Common myeloid progenitor, CD34-positive (primary cell): Measurements from ENCODE around the gene NXPH3.
"Not testable (repeated sequence)": the region's sequence is repeated elsewhere in the genome, so short reads cannot be mapped to it uniquely, and the experiment has no call there.

Experiments used
- CTCF ChIA-PET: fragments of 350-600 bp; sonication (Branson Sonifier 250); formaldehyde crosslinking; loops from one replicate; lab custom pipeline; 2021; ENCODE audit warnings: antibody characterized with exemption; lab: Charles Lee
- POLR2A ChIA-PET: fragments of 350-600 bp; sonication (Branson Sonifier 250); formaldehyde crosslinking; loops from one replicate; lab custom pipeline; 2021; ENCODE audit warnings: antibody characterized with exemption; lab: Charles Lee
- DNase-seq, 3 donors: peaks; one replicate each; pipeline versions ENCODE4 v3.0.0 to v3.0.0-alpha.2; 2013
- H3K27ac ChIP-seq, 2 experiments: 1 replicate in 1 of 2; 2 replicates in 1 of 2; pipeline ENCODE4 v1.7.0; 2013; ENCODE audit warnings: inconsistent platforms in 2 of 2, low read length in 2 of 2, mild to moderate bottlenecking in 2 of 2, low read depth in 1 of 2, moderate library complexity in 1 of 2; ENCODE audit not compliant: severe bottlenecking in 2 of 2, insufficient read depth in 1 of 2, poor library complexity in 1 of 2
- H3K27me3 ChIP-seq, 5 experiments: replicated peaks in 2 of 5; 1 replicate in 3 of 5; 2 replicates in 2 of 5; pipeline versions ENCODE4 v1.6.1 to v1.7.0; 2013; ENCODE audit warnings: low read length in 4 of 5, mild to moderate bottlenecking in 2 of 5, moderate library complexity in 2 of 5, inconsistent platforms in 1 of 5; ENCODE audit not compliant: insufficient read depth in 5 of 5, control insufficient read depth in 4 of 5
- H3K36me3 ChIP-seq, 4 experiments: 1 replicate in 2 of 4; 2 replicates in 2 of 4; pipeline versions ENCODE4 v1.6.1 to v1.7.0; 2013; ENCODE audit warnings: low read length in 3 of 4, control low read depth in 1 of 4, mild to moderate bottlenecking in 1 of 4; ENCODE audit not compliant: control insufficient read depth in 4 of 4, insufficient read depth in 4 of 4
- H3K4me1 ChIP-seq, 4 experiments: 1 replicate in 3 of 4; 2 replicates in 1 of 4; pipeline versions ENCODE4 v1.6.1 to v1.7.1; 2013; ENCODE audit warnings: low read length in 3 of 4, mild to moderate bottlenecking in 3 of 4, control low read depth in 1 of 4, inconsistent platforms in 1 of 4, moderate library complexity in 1 of 4; ENCODE audit not compliant: control insufficient read depth in 4 of 4, insufficient read depth in 4 of 4; ENCODE audit errors: control extremely low read depth in 1 of 4
- H3K4me3 ChIP-seq, 7 experiments: 1 replicate in 4 of 7; 2 replicates in 3 of 7; pipeline versions ENCODE4 v1.5.1 to v1.7.0; 2013; ENCODE audit warnings: mild to moderate bottlenecking in 7 of 7, low read length in 6 of 7, moderate library complexity in 6 of 7, inconsistent platforms in 2 of 7, low read depth in 2 of 7, control low read depth in 1 of 7; ENCODE audit not compliant: insufficient read depth in 4 of 7, control insufficient read depth in 1 of 7; ENCODE audit errors: extremely low read depth in 1 of 7
- H3K9me3 ChIP-seq, 5 experiments: 1 replicate in 4 of 5; 2 replicates in 1 of 5; pipeline versions ENCODE4 v1.6.1 to v1.7.1; 2013; ENCODE audit warnings: low read length in 4 of 5, mild to moderate bottlenecking in 2 of 5, inconsistent platforms in 1 of 5, low read depth in 1 of 5, moderate library complexity in 1 of 5; ENCODE audit not compliant: control insufficient read depth in 4 of 5, insufficient read depth in 2 of 5; ENCODE audit errors: control extremely low read depth in 1 of 5
- WGBS: methylation state at CpG from one replicate; pipeline ENCODE4 v1.1.5; 2013; ENCODE audit not compliant: insufficient coverage; 5-methylcytosine and 5-hydroxymethylcytosine counted together

NXPH3 gene

GRCh38 chr17:49565948-49566491, 9.7 kb upstream of the NXPH3 start:
- POLR2A ChIA-PET = no interaction called here
- H3K27me3 ChIP-seq = peaks cover 0 to 4% (median 3%) of the 10 kb centered on the region in 5 experiments
- peak overlapping the region in 3 of 7 experiments; percentile 2 to 55 (median 26) for H3K4me3 ChIP-seq
- H3K4me1 ChIP-seq = peaks cover 0 to 30% (median 23%) of the 10 kb centered on the region in 4 experiments
- DNase-seq = peak in 2 of 3 donors; percentile 65 to 72
- no peaks in the 10 kb centered on the region for H3K36me3 ChIP-seq
- CTCF ChIA-PET = interaction anchor here (0.8 to 4.7 kb wide), 11 partner anchors 9 to 432 kb away, joined by 3 to 48 read pairs (median 5); no protein-coding TSS in a partner anchor
- peaks cover 0 to 5% (median 0%) of the 10 kb centered on the region in 5 experiments for H3K9me3 ChIP-seq
- H3K27ac ChIP-seq = no peak overlapping the region
- 26% methylated on average over 6 of the region's 14 CpGs for WGBS

GRCh38 chr17:49566668-49567071, 9.0 kb upstream of the NXPH3 start:
- no peak overlapping the region for H3K27ac ChIP-seq
- POLR2A ChIA-PET = no interaction called here
- peaks cover 0 to 30% (median 23%) of the 10 kb centered on the region in 4 experiments for H3K4me1 ChIP-seq
- DNase-seq = no peak
- peaks cover 0 to 10% (median 3%) of the 10 kb centered on the region in 5 experiments for H3K27me3 ChIP-seq
- no peaks in the 10 kb centered on the region for H3K36me3 ChIP-seq
- WGBS = 89% methylated on average over 4 of the region's 5 CpGs
- no peaks in the 10 kb centered on the region for H3K9me3 ChIP-seq
- H3K4me3 ChIP-seq = no peak overlapping the region
- CTCF ChIA-PET = interaction anchor here (1.1 to 4.7 kb wide), 7 partner anchors 10 to 159 kb away, joined by 3 to 48 read pairs (median 12); no protein-coding TSS in a partner anchor

GRCh38 chr17:49567104-49567521, 8.6 kb upstream of the NXPH3 start:
- Histone ChIP-seq H3K36me3 (no peaks in the 10 kb centered on the region), H3K27ac (no peak overlapping the region), H3K4me1 (peaks cover 0 to 30% (median 23%) of the 10 kb centered on the region in 4 experiments), H3K9me3 (no peaks in the 10 kb centered on the region), H3K4me3 (no peak overlapping the region), H3K27me3 (peaks cover 0 to 10% (median 4%) of the 10 kb centered on the region in 5 experiments)
- ChIA-PET CTCF (interaction anchor here (0.6 to 4.7 kb wide), 17 partner anchors 8 to 430 kb away, joined by 3 to 48 read pairs (median 4); partner anchors contain the start of gene TAC4), POLR2A (interaction anchor here (0.6 to 1.6 kb wide), 2 partner anchors 137 to 390 kb away, joined by 3 to 5 read pairs; no protein-coding TSS in a partner anchor)
- WGBS = 92% methylated on average over 9 of the region's 9 CpGs
- no peak for DNase-seq

GRCh38 chr17:49567871-49568694, 7.6 kb upstream of the NXPH3 start:
- peaks cover 0 to 30% (median 23%) of the 10 kb centered on the region in 4 experiments for H3K4me1 ChIP-seq

GRCh38 chr17:49568695-49569047, 7.0 kb upstream of the NXPH3 start:
- CTCF ChIA-PET = interaction anchor here (1.1 to 9.3 kb wide), 4 partner anchors 46 to 162 kb away, joined by 3 to 277 read pairs (median 6); partner anchors contain the start of gene SLC35B1
- POLR2A ChIA-PET = interaction anchor here (1.6 kb wide), 1 partner anchor 135 kb away, joined by 5 read pairs; no protein-coding TSS in a partner anchor

More at GRCh38 chr17:49567871-49568694, 7.6 kb upstream of the NXPH3 start:
- DNase-seq = peak; percentile 69 to 83 (median 82)
- Histone ChIP-seq H3K27me3 (peaks cover 0 to 14% (median 7%) of the 10 kb centered on the region in 5 experiments), H3K9me3 (no peaks in the 10 kb centered on the region), H3K27ac (no peak overlapping the region), H3K36me3 (no peaks in the 10 kb centered on the region), H3K4me3 (peak overlapping the region in 6 of 7 experiments; percentile 36 to 82 (median 62))
- 14% methylated on average over 42 of the region's 42 CpGs for WGBS
- ChIA-PET CTCF (interaction anchor here (0.6 to 9.3 kb wide), 18 partner anchors 9 to 429 kb away, joined by 3 to 277 read pairs (median 4); partner anchors contain the start of genes SLC35B1 and TAC4), POLR2A (interaction anchor here (0.5 to 1.6 kb wide), 3 partner anchors 136 to 792 kb away, joined by 3 to 5 read pairs (median 4); no protein-coding TSS in a partner anchor)

GRCh38 chr17:49570540-49571242, 5.0 kb upstream of the NXPH3 start:
- WGBS = 85% methylated on average over 10 of the region's 11 CpGs
- Histone ChIP-seq H3K9me3 (no peaks in the 10 kb centered on the region), H3K27ac (no peak overlapping the region), H3K36me3 (no peaks in the 10 kb centered on the region), H3K4me3 (peak overlapping the region in 1 of 7 experiments; percentile 73), H3K27me3 (peaks cover 0 to 33% (median 20%) of the 10 kb centered on the region in 5 experiments), H3K4me1 (peaks cover 0 to 31% (median 24%) of the 10 kb centered on the region in 4 experiments)
- ChIA-PET CTCF (interaction anchor here (0.7 to 9.3 kb wide), 19 partner anchors 8 to 427 kb away, joined by 3 to 277 read pairs (median 4); partner anchors contain the start of gene SLC35B1), POLR2A (interaction anchor here (0.9 to 1.6 kb wide), 3 partner anchors 125 to 169 kb away, joined by 3 to 6 read pairs (median 3); no protein-coding TSS in a partner anchor)
- DNase-seq = no peak

More at GRCh38 chr17:49568695-49569047, 7.0 kb upstream of the NXPH3 start:
- H3K27ac ChIP-seq, H3K4me3 ChIP-seq, H3K36me3 ChIP-seq, H3K9me3 ChIP-seq: not testable (repeated sequence)
- peaks cover 0 to 30% (median 23%) of the 10 kb centered on the region in 4 experiments for H3K4me1 ChIP-seq
- peak in 2 of 3 donors; percentile 14 to 35 for DNase-seq
- peaks cover 0 to 18% (median 10%) of the 10 kb centered on the region in 5 experiments for H3K27me3 ChIP-seq
- WGBS = 88% methylated on average over 1 of the region's 7 CpGs
